Fibroblast of lung (primary cell): ENCODE measurements around the gene UGT8. TPM values are rescaled to one million over a fixed set of nuclear protein-coding genes. Genes with fewer than 3 reads are reported as not detected.

Experiments used
- DNase-seq, 2 donors: peaks; one replicate each; pipeline versions ENCODE4 v3.0.0 to v3.0.0-alpha.2; 2010; ENCODE audit warnings: low read depth in 2 of 2
- H2AFZ ChIP-seq: 2 replicates; pipeline ENCODE4 v1.5.1; 2012; ENCODE audit warnings: low read length, control low read depth, inconsistent platforms
- H3K27ac ChIP-seq: 2 replicates; pipeline ENCODE4 v1.5.1; 2011; ENCODE audit warnings: low read length, control low read depth; ENCODE audit not compliant: insufficient read depth
- H3K27me3 ChIP-seq: 2 replicates; pipeline ENCODE4 v1.5.1; 2011; ENCODE audit warnings: mild to moderate bottlenecking, low read length; ENCODE audit not compliant: control insufficient read depth, insufficient read depth
- H3K36me3 ChIP-seq: 2 replicates; pipeline ENCODE4 v1.5.1; 2011; ENCODE audit warnings: low read length; ENCODE audit not compliant: control insufficient read depth, insufficient read depth
- H3K4me1 ChIP-seq: 2 replicates; pipeline ENCODE4 v1.5.1; 2011; ENCODE audit warnings: low read length; ENCODE audit not compliant: control insufficient read depth, insufficient read depth; ENCODE audit errors: extremely low read depth
- H3K4me2 ChIP-seq: 2 replicates; pipeline ENCODE4 v1.5.1; 2011; ENCODE audit warnings: low read length, control low read depth; ENCODE audit not compliant: insufficient read depth; ENCODE audit errors: extremely low read depth
- H3K4me3 ChIP-seq, 4 experiments: fragments of 200-600 bp in 1 of 4; sonication (generic) in 1 of 4; replicated peaks in 1 of 4; 2 replicates each; pipeline ENCODE4 v1.5.1; 2011 to 2016; ENCODE audit warnings: low read length in 4 of 4, low read depth in 3 of 4, mild to moderate bottlenecking in 3 of 4, control low read depth in 2 of 4, inconsistent platforms in 1 of 4, mixed read lengths in 1 of 4; ENCODE audit not compliant: insufficient read depth in 1 of 4; ENCODE audit errors: control extremely low read depth in 1 of 4
- H3K79me2 ChIP-seq: 2 replicates; pipeline ENCODE4 v1.5.1; 2012; ENCODE audit warnings: mild to moderate bottlenecking, low read length, inconsistent platforms; ENCODE audit not compliant: control insufficient read depth, insufficient read depth
- H3K9ac ChIP-seq: 2 replicates; pipeline ENCODE4 v1.5.1; 2011; ENCODE audit warnings: mild to moderate bottlenecking, low read length, control low read depth; ENCODE audit not compliant: insufficient read depth
- H3K9me3 ChIP-seq: 2 replicates; pipeline ENCODE4 v1.5.1; 2012; ENCODE audit warnings: low read depth, low read length; ENCODE audit not compliant: control insufficient read depth, insufficient read depth
- H4K20me1 ChIP-seq: 2 replicates; pipeline ENCODE4 v1.5.1; 2011; ENCODE audit warnings: low read length; ENCODE audit not compliant: control insufficient read depth, insufficient read depth; ENCODE audit errors: extremely low read depth
- EZH2 ChIP-seq: IDR thresholded peaks from 2 replicates; pipeline ENCODE4 v1.5.1; 2012; ENCODE audit warnings: low read length, control low read depth, mild to moderate bottlenecking; ENCODE audit errors: missing control alignments
- polyA plus RNA-seq, 2 donors: library from polyadenylated mRNA; depleted of rRNA in 1 of 2; stranded (reverse) in 1 of 2; unstranded in 1 of 2; fragments of >200 nt; gene quantifications; 2 replicates each; pipeline ENCODE4 v1.2.1, GENCODE V29; 2011 to 2012; ENCODE audit warnings: missing spikeins in 1 of 2
- total RNA-seq: library from RNA; depleted of rRNA; stranded (reverse); fragments of >200 nt; gene quantifications from 2 replicates; pipeline ENCODE4 v1.2.1, GENCODE V29; 2014
- TF ChIP-seq, protein P1 (sequence below), 2 donors: IDR thresholded peaks in 1 of 2; conservative IDR thresholded peaks in 1 of 2; 1 replicate in 1 of 2; 2 replicates in 1 of 2; pipeline ENCODE4 v1.5.1; 2011 to 2012; ENCODE audit warnings: low read length in 2 of 2, control low read depth in 1 of 2, inconsistent platforms in 1 of 2, low read depth in 1 of 2, mild to moderate bottlenecking in 1 of 2

Gene UGT8
- total and polyA plus RNA-seq, 2 donors (not counting 1 experiment from before 2014, with no cell fraction given): under 0.01 TPM; not detected in 1

DNA sequence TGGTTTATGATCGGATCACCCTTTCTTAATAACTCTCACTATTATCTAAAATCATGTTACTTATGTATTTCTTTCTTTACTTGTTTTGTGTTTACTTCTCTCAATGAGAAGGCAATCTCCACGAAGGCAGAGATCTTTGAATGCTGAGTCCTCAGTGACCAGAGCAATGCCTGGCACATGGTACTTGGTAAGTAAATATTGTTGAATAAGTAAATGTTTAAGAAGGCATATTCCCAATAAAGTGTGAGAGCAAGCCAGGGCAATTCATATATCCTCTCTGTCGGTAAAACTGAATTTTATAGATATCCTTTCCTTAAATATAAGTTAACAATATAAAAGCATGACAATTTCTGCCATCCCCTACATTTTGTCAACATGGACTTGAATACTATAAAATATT is 94.4 kb downstream of the UGT8 start:
- H2AFZ ChIP-seq: no peak overlapping the region

GRCh38 chr4:114694770-114695169 is 96.2 kb downstream of the UGT8 start:
- no peaks in the 10 kb centered on the region for H3K79me2 ChIP-seq
- no peaks in the 10 kb centered on the region for H4K20me1 ChIP-seq
- H3K4me2 ChIP-seq: no peak overlapping the region
- no peaks in the 10 kb centered on the region for H3K27me3 ChIP-seq
- H3K9me3 ChIP-seq: no peaks in the 10 kb centered on the region
- no peak overlapping the region for H2AFZ ChIP-seq
- H3K9ac ChIP-seq: no peak overlapping the region
- peak; percentile 23 to 55 for DNase-seq
- no peak overlapping the region for H3K27ac ChIP-seq
- H3K4me1 ChIP-seq: no peaks in the 10 kb centered on the region
- no peak overlapping the region for H3K4me3 ChIP-seq
- TF ChIP-seq, protein P1, sequence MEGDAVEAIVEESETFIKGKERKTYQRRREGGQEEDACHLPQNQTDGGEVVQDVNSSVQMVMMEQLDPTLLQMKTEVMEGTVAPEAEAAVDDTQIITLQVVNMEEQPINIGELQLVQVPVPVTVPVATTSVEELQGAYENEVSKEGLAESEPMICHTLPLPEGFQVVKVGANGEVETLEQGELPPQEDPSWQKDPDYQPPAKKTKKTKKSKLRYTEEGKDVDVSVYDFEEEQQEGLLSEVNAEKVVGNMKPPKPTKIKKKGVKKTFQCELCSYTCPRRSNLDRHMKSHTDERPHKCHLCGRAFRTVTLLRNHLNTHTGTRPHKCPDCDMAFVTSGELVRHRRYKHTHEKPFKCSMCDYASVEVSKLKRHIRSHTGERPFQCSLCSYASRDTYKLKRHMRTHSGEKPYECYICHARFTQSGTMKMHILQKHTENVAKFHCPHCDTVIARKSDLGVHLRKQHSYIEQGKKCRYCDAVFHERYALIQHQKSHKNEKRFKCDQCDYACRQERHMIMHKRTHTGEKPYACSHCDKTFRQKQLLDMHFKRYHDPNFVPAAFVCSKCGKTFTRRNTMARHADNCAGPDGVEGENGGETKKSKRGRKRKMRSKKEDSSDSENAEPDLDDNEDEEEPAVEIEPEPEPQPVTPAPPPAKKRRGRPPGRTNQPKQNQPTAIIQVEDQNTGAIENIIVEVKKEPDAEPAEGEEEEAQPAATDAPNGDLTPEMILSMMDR (conservative IDR thresholded peaks at IDR 0.05 in 1 of 2, IDR thresholded peaks at IDR 0.05 in 1 of 2; ENCODE audit: low read depth in 1 of 2, low read length in 2 of 2): peak; percentile 41 to 52
- no peak for TF ChIP-seq EZH2
- H3K36me3 ChIP-seq: no peaks in the 10 kb centered on the region

More for the DNA sequence above, 94.4 kb downstream of the UGT8 start:
- H3K27me3 ChIP-seq: no peaks in the 10 kb centered on the region
- H3K9me3 ChIP-seq: no peaks in the 10 kb centered on the region
- DNase-seq: no peak
- H3K4me3 ChIP-seq: no peak overlapping the region
- no peaks in the 10 kb centered on the region for H4K20me1 ChIP-seq
- no peak overlapping the region for H3K4me2 ChIP-seq
- H3K79me2 ChIP-seq: no peaks in the 10 kb centered on the region
- no peaks in the 10 kb centered on the region for H3K36me3 ChIP-seq
- H3K9ac ChIP-seq: no peak overlapping the region
- TF ChIP-seq, protein P1 (conservative IDR thresholded peaks at IDR 0.05 in 1 of 2, IDR thresholded peaks at IDR 0.05 in 1 of 2; ENCODE audit: low read depth in 1 of 2, low read length in 2 of 2): no peak
- TF ChIP-seq EZH2: no peak
- H3K27ac ChIP-seq: no peak overlapping the region
- no peaks in the 10 kb centered on the region for H3K4me1 ChIP-seq

DNA sequence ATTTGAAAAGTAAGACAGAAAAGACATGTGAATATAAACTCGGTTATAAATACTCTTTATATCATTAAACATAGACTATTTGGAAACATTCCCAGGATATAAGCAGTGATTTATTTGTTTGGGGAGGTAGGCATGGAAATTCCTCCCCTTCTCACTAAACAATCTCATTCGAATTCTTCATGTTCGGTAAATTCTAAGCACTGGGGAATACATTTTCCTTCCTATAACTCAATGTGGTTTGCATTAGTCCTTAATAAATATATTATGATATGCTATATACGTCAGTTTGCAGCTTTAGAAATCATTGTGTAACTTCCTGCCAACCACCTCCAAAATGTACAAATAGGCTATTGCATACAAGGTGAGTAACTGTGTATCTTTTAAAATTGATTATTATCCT is 99.6 kb downstream of the UGT8 start:
- H3K4me2 ChIP-seq: no peak overlapping the region
- no peaks in the 10 kb centered on the region for H3K27me3 ChIP-seq
- no peaks in the 10 kb centered on the region for H3K9me3 ChIP-seq
- H3K27ac ChIP-seq: no peak overlapping the region
- DNase-seq: no peak
- H3K36me3 ChIP-seq: no peaks in the 10 kb centered on the region
- no peaks in the 10 kb centered on the region for H3K79me2 ChIP-seq
- H2AFZ ChIP-seq: no peak overlapping the region
- no peak overlapping the region for H3K4me3 ChIP-seq
- no peaks in the 10 kb centered on the region for H4K20me1 ChIP-seq
- no peak for TF ChIP-seq EZH2
- TF ChIP-seq, protein P1 (conservative IDR thresholded peaks at IDR 0.05 in 1 of 2, IDR thresholded peaks at IDR 0.05 in 1 of 2; ENCODE audit: low read depth in 1 of 2, low read length in 2 of 2): no peak
- H3K9ac ChIP-seq: no peak overlapping the region
- H3K4me1 ChIP-seq: no peaks in the 10 kb centered on the region
